HepG2 (cell line): Measurements from ENCODE around the gene CEBPB. TPM values are rescaled to one million over a fixed set of nuclear protein-coding genes. Genes with fewer than 3 reads are reported as not detected.

Experiments
- BRCA1 ChIP-seq: sonication (generic); formaldehyde crosslinking; IDR thresholded peaks from 2 replicates; pipeline ENCODE4 v1.4.0; 2020; ENCODE audit warnings: missing genetic modification reagents
- FOXO1 ChIP-seq: sonication (generic); formaldehyde crosslinking; IDR thresholded peaks from 2 replicates; pipeline ENCODE4 v1.4.0; 2020; ENCODE audit warnings: missing genetic modification reagents
- GZF1 ChIP-seq: sonication (generic); formaldehyde crosslinking; IDR thresholded peaks from 2 replicates; pipeline ENCODE4 v1.5.1; 2020; ENCODE audit warnings: mild to moderate bottlenecking, missing genetic modification reagents
- HDAC2 ChIP-seq: sonication (generic); formaldehyde crosslinking; IDR thresholded peaks from 2 replicates; pipeline ENCODE4 v1.4.0; 2020; ENCODE audit warnings: missing genetic modification reagents
- HNF4A ChIP-seq: sonication (generic); formaldehyde crosslinking; IDR thresholded peaks from 2 replicates; pipeline ENCODE4 v1.4.0; 2020; ENCODE audit warnings: missing genetic modification reagents
- HNF4G ChIP-seq, 2 experiments: sonication (generic) in 1 of 2; formaldehyde crosslinking in 1 of 2; IDR thresholded peaks; 2 replicates each; pipeline versions ENCODE4 v1.4.0 to v1.6.1; 2011 to 2020; ENCODE audit warnings: borderline replicate concordance in 2 of 2, low read depth in 2 of 2, mild to moderate bottlenecking in 2 of 2, low read length in 1 of 2, missing genetic modification reagents in 1 of 2, moderate library complexity in 1 of 2
- KDM3A ChIP-seq: IDR thresholded peaks from 2 replicates; pipeline ENCODE4 v1.6.1; 2018; ENCODE audit warnings: low read depth, missing compliant biosample characterization
- KDM5B ChIP-seq: sonication (generic); formaldehyde crosslinking; IDR thresholded peaks from 2 replicates; pipeline ENCODE4 v1.4.0; 2020; ENCODE audit warnings: missing genetic modification reagents, mild to moderate bottlenecking, borderline replicate concordance
- NAIF1 ChIP-seq: sonication (generic); formaldehyde crosslinking; IDR thresholded peaks from 2 replicates; pipeline ENCODE4 v1.5.0; 2020; ENCODE audit warnings: mild to moderate bottlenecking, missing genetic modification reagents, borderline replicate concordance
- POLR2G ChIP-seq: fragments of 200-400 bp; formaldehyde crosslinking; IDR thresholded peaks from 2 replicates; pipeline ENCODE4 v1.6.1; 2018; ENCODE audit warnings: mild to moderate bottlenecking, low read depth, low read length, moderate library complexity
- RBM39 ChIP-seq: fragments of 200-400 bp; formaldehyde crosslinking; IDR thresholded peaks from one replicate; pipeline ENCODE4 v1.6.1; 2018; ENCODE audit warnings: antibody characterized with exemption, mild to moderate bottlenecking, low read depth, low read length; ENCODE audit not compliant: poor library complexity, severe bottlenecking
- SATB2 ChIP-seq: sonication (generic); formaldehyde crosslinking; IDR thresholded peaks from 2 replicates; pipeline ENCODE4 v1.5.0; 2020; ENCODE audit warnings: missing genetic modification reagents
- SNAI1 ChIP-seq: sonication (generic); formaldehyde crosslinking; IDR thresholded peaks from 2 replicates; pipeline ENCODE4 v1.5.0; 2020; ENCODE audit warnings: mild to moderate bottlenecking, missing genetic modification reagents, borderline replicate concordance
- SPEN ChIP-seq: sonication (generic); formaldehyde crosslinking; IDR thresholded peaks from 2 replicates; pipeline ENCODE4 v1.5.1; 2020; ENCODE audit warnings: low read depth, mild to moderate bottlenecking, missing genetic modification reagents
- SYNCRIP ChIP-seq: fragments of 200-400 bp; formaldehyde crosslinking; IDR thresholded peaks from 2 replicates; pipeline ENCODE4 v1.6.1; 2018; ENCODE audit warnings: mild to moderate bottlenecking, low read depth, low read length; ENCODE audit not compliant: insufficient read depth
- ZNF296 ChIP-seq: sonication (generic); formaldehyde crosslinking; conservative IDR thresholded peaks from 2 replicates; pipeline ENCODE4 v1.5.0; 2020; ENCODE audit warnings: mild to moderate bottlenecking, missing genetic modification reagents
- ZNF460 ChIP-seq: sonication (generic); formaldehyde crosslinking; IDR thresholded peaks from 2 replicates; pipeline ENCODE4 v1.5.1; 2020; ENCODE audit warnings: missing genetic modification reagents, mild to moderate bottlenecking, borderline replicate concordance
- ZNF567 ChIP-seq: sonication (generic); formaldehyde crosslinking; IDR thresholded peaks from 2 replicates; pipeline ENCODE4 v1.8.1; 2023; ENCODE audit warnings: mild to moderate bottlenecking, missing genetic modification reagents, borderline replicate concordance
- ZNF614 ChIP-seq: IDR thresholded peaks from 2 replicates; pipeline ENCODE4 v1.6.1; 2018; ENCODE audit warnings: missing biosample characterization, missing genetic modification reagents, inconsistent platforms, borderline replicate concordance
- ZNF629 ChIP-seq: sonication (generic); formaldehyde crosslinking; conservative IDR thresholded peaks from 2 replicates; pipeline ENCODE4 v1.5.0; 2020; ENCODE audit warnings: missing genetic modification reagents
- ZNF768 ChIP-seq: sonication (generic); formaldehyde crosslinking; IDR thresholded peaks from 2 replicates; pipeline ENCODE4 v1.4.0; 2020; ENCODE audit warnings: missing genetic modification reagents
- polyA plus RNA-seq, 8 experiments: library from polyadenylated mRNA; depleted of rRNA in 3 of 8; stranded (reverse) in 7 of 8; unstranded in 1 of 8; fragments of >200 nt; fragmentation: Illumina TruSeq in 4 of 8; extraction: Trizol in 4 of 8; gene quantifications; 2 replicates each; pipeline versions ENCODE4 v1.2.1 to v1.2.3, GENCODE V29; 2011 to 2016; ENCODE audit warnings: low read depth in 4 of 8, missing spikeins in 1 of 8, mixed read lengths in 1 of 8; ENCODE audit not compliant: insufficient read depth in 1 of 8
- total RNA-seq, 5 experiments: library from RNA; depleted of rRNA; stranded (reverse); fragments of >200 nt; fragmentation: Illumina TruSeq; extraction: Trizol; gene quantifications; 2 replicates each; pipeline ENCODE4 v1.2.3, GENCODE V29; 2016; ENCODE audit warnings: low read depth in 1 of 5
- TF ChIP-seq, protein P1 (sequence below): sonication (generic); formaldehyde crosslinking; conservative IDR thresholded peaks from 2 replicates; pipeline ENCODE4 v1.5.0; 2020; ENCODE audit warnings: missing genetic modification reagents
- TF ChIP-seq, protein P2 (sequence below), 2 experiments: sonication (generic) in 1 of 2; formaldehyde crosslinking in 1 of 2; IDR thresholded peaks; 2 replicates each; pipeline versions ENCODE4 v1.5.1 to v1.6.1; 2011 to 2020; ENCODE audit warnings: borderline replicate concordance in 1 of 2, low read depth in 1 of 2, low read length in 1 of 2, mild to moderate bottlenecking in 1 of 2, missing genetic modification reagents in 1 of 2, moderate library complexity in 1 of 2
- TF ChIP-seq, protein P3 (sequence below): sonication (generic); formaldehyde crosslinking; conservative IDR thresholded peaks from 2 replicates; pipeline ENCODE4 v1.4.0; 2020; ENCODE audit warnings: missing genetic modification reagents
- TF ChIP-seq, protein P4 (sequence below): sonication (generic); formaldehyde crosslinking; IDR thresholded peaks from 2 replicates; pipeline ENCODE4 v1.4.0; 2020; ENCODE audit warnings: missing genetic modification reagents

CEBPB gene
- total and polyA plus RNA-seq, 2 of the 13 experiments (the other 11 are each of a cell fraction or from before 2014, with no cell fraction given) = 18.5 to 28.2 TPM

DNA sequence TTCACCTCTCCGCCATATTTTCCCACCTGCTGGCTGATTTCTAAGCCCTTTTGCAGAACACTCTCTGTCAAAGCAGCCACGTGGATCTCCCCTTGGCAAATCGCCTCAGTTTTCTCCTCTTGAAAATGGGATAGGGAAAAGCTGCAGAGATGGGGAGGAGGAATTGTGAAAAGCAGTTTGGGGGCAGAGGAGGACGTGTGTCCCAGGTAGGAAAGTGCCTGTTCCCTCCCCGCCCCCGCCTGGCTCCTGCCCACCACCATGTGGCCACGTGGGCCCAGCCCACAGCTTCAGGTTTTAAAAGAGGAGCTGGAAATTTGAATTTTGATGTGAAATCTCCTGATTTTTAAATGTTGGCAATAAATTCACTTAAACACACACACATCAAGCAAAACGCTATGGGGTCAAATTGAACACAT, 3.6 kb upstream of the CEBPB start (continued):
- TF ChIP-seq ZNF629 = peak; percentile 82
- no peak for TF ChIP-seq FOXO1 (CRISPR knock-in tag)
- TF ChIP-seq ZNF768 = no peak
- TF ChIP-seq SPEN (CRISPR knock-in tag) = no peak; the same call in 1 of the 2 replicates
- TF ChIP-seq HNF4G (IDR thresholded peaks at IDR 0.05; ENCODE audit: borderline replicate concordance, low read depth, low read length) = no peak
- TF ChIP-seq HNF4G (CRISPR knock-in tag; IDR thresholded peaks at IDR 0.05; ENCODE audit: borderline replicate concordance, low read depth) = no peak
- no peak for TF ChIP-seq POLR2G
- TF ChIP-seq SATB2 (CRISPR knock-in tag) = no peak
- TF ChIP-seq, protein P1, sequence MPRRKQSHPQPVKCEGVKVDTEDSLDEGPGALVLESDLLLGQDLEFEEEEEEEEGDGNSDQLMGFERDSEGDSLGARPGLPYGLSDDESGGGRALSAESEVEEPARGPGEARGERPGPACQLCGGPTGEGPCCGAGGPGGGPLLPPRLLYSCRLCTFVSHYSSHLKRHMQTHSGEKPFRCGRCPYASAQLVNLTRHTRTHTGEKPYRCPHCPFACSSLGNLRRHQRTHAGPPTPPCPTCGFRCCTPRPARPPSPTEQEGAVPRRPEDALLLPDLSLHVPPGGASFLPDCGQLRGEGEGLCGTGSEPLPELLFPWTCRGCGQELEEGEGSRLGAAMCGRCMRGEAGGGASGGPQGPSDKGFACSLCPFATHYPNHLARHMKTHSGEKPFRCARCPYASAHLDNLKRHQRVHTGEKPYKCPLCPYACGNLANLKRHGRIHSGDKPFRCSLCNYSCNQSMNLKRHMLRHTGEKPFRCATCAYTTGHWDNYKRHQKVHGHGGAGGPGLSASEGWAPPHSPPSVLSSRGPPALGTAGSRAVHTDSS (CRISPR knock-in tag) = no peak
- TF ChIP-seq KDM5B (CRISPR knock-in tag) = no peak
- no peak for TF ChIP-seq HDAC2
- TF ChIP-seq SYNCRIP = no peak
- TF ChIP-seq ZNF614 (CRISPR knock-in tag) = no peak
- no peak; the same call in 1 of the 2 replicates for TF ChIP-seq KDM3A (CRISPR knock-in tag)
- TF ChIP-seq RBM39 = no peak
- no peak for TF ChIP-seq ZNF296 (CRISPR knock-in tag)
- no peak for TF ChIP-seq NAIF1 (CRISPR knock-in tag)
- no peak for TF ChIP-seq HNF4A (CRISPR knock-in tag)
- TF ChIP-seq, protein P2, sequence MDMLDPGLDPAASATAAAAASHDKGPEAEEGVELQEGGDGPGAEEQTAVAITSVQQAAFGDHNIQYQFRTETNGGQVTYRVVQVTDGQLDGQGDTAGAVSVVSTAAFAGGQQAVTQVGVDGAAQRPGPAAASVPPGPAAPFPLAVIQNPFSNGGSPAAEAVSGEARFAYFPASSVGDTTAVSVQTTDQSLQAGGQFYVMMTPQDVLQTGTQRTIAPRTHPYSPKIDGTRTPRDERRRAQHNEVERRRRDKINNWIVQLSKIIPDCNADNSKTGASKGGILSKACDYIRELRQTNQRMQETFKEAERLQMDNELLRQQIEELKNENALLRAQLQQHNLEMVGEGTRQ (IDR thresholded peaks at IDR 0.05; ENCODE audit: low read depth, low read length) = no peak
- TF ChIP-seq, protein P2 (CRISPR knock-in tag; IDR thresholded peaks at IDR 0.05; ENCODE audit: borderline replicate concordance) = no peak; the same call in 1 of the 2 replicates
- no peak for TF ChIP-seq BRCA1
- no peak for TF ChIP-seq ZNF567 (CRISPR knock-in tag)
- TF ChIP-seq, protein P3, sequence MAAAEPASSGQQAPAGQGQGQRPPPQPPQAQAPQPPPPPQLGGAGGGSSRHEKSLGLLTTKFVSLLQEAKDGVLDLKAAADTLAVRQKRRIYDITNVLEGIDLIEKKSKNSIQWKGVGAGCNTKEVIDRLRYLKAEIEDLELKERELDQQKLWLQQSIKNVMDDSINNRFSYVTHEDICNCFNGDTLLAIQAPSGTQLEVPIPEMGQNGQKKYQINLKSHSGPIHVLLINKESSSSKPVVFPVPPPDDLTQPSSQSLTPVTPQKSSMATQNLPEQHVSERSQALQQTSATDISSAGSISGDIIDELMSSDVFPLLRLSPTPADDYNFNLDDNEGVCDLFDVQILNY (CRISPR knock-in tag) = no peak
- TF ChIP-seq ZNF460 (CRISPR knock-in tag) = no peak
- TF ChIP-seq, protein P4, sequence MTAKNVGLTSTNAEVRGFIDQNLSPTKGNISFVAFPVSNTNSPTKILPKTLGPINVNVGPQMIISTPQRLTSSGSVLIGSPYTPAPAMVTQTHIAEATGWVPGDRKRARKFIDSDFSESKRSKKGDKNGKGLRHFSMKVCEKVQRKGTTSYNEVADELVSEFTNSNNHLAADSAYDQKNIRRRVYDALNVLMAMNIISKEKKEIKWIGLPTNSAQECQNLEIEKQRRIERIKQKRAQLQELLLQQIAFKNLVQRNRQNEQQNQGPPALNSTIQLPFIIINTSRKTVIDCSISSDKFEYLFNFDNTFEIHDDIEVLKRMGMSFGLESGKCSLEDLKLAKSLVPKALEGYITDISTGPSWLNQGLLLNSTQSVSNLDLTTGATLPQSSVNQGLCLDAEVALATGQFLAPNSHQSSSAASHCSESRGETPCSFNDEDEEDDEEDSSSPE = no peak; the same call in 1 of the 2 replicates
- 0 out of 2 replicates have a peak, but pooled peaks have one; percentile 24 for TF ChIP-seq GZF1 (CRISPR knock-in tag)
- TF ChIP-seq SNAI1 (CRISPR knock-in tag) = no peak
